HG02623 (cell line): ENCODE data around the gene LRRC56.
A peak's percentile ranks its signal among the peaks of the same experiment; 100 is the strongest.

Experiments used
- ATAC-seq: cut with Tn5 transposase; IDR thresholded peaks from one replicate; pipeline ENCODE4 v1.9.1; 2021; ENCODE audit warnings: moderate library complexity; ENCODE audit not compliant: unreplicated experiment

LRRC56 gene

DNA sequence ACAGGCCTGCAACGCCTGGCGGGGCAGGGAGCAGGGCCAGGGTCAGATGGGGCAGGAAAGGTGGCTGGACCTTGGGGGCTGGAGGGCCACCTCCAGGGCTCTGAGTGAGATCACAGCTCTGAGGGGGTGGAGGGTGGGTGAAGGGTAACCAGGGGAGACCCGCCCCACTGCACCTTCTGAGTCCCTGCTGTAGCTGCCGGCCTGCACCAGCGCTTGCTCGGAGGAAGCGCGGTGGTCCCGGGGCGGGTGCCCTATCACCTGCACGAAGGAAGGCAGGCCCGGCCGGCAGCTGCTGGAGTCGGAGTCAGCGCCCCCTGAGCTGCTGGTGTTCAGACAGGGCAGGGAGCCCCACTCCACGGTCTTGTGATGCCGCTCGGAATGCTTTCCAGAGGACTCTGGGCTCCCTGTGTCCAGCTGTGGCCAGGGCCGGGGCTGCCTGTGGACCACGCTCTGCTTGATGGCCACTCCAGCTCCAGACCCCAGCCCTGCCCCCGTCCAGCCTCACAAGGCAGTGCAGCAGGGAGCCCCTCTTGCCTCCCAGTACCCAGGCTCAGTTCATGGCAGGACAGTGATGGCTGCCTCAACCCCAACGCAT, 19.4 kb downstream of the LRRC56 start:
- no peak for ATAC-seq

DNA sequence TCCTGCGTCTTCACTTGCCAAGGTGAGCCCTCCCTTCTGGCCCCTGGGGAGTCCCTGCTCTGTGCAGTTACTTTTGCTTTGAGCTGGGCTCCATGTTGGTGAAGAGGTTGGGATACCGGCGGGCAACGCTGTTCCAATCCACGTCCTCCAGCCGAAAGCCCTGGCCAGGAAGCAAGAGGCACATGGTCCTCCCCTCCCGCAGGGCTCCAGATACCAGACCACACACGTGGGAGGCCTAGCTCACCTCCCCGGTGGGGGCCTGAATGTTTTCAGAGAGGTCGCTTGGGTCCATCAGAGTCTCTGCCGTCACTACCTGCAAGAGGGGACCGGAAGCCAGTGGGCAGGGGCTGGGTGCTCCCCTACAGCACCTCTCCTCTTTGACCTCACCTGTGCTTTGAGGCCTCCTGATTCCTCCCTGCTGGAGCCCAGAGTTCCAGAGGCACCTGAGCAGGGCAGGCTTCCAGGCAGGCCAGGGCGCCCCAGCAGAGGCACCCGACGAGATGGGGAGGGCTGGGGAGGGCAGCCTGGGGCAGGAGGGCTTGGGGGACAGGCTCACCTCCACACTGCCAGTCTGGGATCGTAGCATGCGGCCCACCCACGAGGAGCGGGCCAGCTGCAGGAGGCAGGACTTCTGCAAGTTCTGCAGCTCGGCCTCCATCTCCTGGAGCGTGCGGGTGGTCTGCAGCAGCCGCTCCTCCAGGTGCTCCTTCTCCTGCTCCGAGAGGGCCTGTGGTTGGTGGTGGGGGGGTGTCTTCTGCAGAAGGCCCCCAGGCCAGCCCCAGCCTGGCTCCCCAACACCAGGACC, 20.2 kb downstream of the LRRC56 start:
- ATAC-seq, result no peak

DNA sequence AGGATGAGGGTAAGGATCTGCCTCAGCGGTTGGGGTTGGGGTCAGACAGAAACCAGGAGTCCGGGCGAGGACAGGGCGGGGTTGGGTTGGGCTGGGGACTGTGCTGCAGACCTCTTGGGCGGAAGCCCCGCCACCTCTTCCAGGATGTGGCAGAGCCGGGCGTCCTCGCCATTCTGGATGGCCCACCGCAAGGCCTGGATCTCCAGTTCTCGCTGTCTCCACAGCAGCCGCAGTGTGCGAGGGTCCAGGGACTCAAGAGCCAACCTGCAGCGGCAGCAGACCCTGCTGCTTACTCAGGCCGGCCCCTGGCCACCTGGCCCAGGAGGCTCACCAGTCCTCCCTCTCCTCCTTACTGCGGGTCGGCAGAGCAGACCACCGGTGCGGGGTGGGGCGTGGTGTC, 21.2 kb downstream of the LRRC56 start:
- no peak for ATAC-seq

DNA sequence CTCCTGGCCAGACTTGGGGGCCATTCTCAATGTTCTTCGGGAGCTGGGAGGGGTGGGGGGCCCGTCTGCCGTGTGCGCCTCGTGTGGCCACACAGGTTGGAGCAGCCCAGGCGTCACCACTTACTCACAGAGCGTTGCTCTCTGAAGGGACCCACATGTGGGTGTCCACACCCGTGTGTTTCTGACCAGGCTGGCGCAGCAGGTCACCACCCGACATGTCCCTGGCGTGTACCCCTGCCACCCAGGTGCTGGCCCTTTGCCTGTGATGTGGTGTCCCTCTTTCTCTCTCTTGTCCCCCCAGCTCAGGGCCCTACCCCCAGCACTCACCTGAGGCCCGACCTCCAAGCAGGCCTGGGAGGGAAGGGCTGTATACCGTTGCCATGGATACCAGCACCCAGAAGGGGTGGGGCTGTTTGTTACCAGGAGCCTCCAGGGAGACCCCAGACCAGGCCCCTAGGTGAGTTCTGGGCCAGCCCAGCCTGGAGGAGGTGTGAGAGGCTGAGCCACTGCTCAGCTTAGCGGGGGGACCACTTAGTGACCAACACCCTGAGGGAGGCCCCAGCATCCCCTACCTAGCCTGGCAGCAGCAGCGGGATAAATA, 21.8 kb downstream of the LRRC56 start:
- ATAC-seq, result no peak

DNA sequence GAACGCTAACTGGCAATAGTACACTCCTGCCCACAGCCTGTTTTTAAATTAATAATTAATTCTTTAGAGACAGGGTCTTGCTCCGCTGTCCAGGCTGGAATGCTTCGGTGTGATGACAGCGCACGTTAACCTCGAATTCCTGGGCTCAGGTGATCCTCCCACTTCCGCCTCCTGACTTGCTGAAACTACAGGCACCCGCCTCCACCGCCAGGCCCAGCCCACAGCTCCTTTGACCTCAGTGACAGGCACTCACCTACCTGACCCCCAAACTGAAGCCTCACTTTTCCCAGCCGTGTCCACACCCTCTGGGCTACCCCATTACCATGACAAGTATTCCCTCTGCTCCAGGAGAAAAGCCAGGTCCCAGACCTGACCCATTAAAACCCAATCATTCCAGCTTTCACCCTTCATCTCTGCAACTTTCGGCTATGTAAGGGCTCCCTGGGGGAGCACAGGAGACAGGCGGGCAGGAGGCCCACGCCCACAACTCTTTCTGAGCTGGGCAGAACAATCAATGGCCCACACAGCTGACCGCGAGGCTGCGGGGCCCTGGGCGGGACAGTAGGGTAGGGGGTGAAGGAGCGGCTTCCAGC, 22.5 kb downstream of the LRRC56 start:
- no peak for ATAC-seq

DNA sequence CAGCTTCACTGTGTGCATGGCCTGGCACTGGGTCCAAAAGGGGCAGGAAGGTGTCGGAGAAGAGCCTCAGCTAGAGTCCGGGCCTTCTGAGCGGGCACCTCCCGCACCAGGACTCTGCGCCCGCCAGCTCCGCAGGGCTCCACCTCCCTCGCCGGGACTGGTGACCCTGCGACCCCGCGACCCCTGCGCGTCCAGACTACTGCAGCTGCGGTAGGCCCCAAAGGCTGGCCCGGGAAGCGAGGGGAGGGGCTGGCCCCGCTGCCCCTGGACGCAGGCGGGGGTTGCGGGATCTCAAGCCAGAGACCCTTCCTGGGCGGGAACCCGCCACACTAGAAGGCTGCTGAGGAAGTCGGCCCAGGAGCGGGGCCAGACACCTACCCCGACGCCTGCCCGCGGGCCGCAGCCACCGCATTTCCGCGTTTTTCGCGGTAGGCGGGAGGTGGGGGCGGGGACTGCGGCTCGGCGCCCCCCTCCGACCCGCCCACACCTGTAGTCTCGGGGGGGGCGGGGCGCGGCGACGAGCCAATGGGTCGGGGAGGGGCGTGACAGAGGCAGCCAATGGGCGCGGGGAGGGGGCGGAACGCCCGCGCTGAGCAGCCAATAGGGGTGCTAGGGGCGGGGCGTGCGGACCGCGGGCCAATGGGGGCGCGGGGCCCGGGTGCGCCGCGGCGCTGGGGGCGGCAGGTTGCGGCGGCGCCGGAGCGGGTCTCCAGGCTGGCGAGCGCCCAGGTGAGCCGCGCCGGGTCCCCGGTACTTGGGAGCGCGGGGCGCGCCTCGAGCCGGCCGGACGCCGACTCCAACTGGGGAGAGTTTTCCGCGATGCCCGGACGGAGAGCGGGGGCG, 23.2 kb downstream of the LRRC56 start, which contains the start of the genes LMNTD2 and RASSF7:
LMNTD2 (minus strand) TSS at position 434 of the 843 bp plus-strand sequence; CDS start at position 412, 22 bp downstream.
RASSF7 (plus strand) TSS at position 666 of the 843 bp plus-strand sequence. CDS start 799 bp downstream, outside the sequence.
- peak; percentile 74 for ATAC-seq

DNA sequence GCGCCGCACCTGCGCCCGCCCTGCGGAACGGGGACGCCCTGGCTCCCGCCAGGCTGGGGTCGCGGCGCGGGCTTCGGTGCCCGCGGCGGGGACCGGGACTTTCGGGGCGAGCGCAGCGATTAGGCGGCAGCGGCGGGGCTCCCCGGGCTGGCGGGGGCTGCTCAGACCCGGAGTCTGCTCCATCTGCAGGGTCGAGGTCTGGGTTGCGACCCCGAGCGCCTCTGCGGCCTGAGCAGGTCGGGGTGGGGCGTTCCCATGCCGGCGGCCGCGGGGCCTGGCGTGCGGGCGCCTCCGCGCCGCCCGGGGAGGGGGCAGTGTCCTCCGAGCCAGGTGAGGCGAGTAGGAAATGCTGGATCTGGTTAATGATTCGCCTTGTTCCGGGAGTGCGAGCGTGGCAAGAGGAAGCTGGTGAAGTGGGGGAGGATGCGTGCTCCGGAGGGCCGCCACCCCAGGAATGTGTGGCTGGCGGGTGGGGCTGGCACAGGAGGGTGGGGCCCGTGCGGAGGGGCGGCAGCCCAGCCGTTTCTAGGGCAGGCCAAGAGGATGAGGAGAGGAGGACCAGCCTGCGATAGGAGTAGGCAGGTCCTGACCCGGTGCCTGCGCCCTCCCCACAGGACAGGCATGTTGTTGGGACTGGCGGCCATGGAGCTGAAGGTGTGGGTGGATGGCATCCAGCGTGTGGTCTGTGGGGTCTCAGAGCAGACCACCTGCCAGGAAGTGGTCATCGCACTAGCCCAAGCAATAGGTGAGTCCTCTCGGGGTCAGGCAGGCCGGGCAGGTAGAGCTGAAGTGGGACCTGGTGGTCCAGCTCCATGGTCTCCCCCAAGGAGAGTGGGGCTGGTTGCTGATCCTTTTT, 24.0 kb downstream of the LRRC56 start:
- peak; percentile 3 for ATAC-seq

DNA sequence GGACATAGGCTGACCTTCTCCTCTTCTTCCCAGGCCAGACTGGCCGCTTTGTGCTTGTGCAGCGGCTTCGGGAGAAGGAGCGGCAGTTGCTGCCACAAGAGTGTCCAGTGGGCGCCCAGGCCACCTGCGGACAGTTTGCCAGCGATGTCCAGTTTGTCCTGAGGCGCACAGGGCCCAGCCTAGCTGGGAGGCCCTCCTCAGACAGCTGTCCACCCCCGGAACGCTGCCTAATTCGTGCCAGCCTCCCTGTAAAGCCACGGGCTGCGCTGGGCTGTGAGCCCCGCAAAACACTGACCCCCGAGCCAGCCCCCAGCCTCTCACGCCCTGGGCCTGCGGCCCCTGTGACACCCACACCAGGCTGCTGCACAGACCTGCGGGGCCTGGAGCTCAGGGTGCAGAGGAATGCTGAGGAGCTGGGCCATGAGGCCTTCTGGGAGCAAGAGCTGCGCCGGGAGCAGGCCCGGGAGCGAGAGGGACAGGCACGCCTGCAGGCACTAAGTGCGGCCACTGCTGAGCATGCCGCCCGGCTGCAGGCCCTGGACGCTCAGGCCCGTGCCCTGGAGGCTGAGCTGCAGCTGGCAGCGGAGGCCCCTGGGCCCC, 24.8 kb downstream of the LRRC56 start:
- no peak for ATAC-seq

DNA sequence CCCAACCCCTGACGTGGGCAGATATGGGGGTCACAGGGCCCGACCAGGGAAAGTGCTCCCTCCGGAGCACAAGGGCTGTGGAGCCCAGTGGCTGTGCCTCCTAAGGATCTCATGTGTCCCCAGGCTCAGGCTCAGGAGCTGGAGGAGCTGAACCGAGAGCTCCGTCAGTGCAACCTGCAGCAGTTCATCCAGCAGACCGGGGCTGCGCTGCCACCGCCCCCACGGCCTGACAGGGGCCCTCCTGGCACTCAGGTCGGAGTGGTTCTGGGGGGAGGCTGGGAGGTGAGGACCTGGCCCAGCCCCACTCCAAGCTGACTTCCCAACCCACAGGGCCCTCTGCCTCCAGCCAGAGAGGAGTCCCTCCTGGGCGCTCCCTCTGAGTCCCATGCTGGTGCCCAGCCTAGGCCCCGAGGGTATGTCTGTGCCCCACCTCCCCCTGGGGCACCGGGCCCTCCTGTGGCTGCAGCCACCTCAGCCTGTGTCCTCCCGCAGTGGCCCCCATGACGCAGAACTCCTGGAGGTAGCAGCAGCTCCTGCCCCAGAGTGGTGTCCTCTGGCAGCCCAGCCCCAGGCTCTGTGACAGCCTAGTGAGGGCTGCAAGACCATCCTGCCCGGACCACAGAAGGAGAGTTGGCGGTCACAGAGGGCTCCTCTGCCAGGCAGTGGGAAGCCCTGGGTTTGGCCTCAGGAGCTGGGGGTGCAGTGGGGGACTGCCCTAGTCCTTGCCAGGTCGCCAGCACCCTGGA, 25.9 kb downstream of the LRRC56 start:
- ATAC-seq, result no peak

DNA sequence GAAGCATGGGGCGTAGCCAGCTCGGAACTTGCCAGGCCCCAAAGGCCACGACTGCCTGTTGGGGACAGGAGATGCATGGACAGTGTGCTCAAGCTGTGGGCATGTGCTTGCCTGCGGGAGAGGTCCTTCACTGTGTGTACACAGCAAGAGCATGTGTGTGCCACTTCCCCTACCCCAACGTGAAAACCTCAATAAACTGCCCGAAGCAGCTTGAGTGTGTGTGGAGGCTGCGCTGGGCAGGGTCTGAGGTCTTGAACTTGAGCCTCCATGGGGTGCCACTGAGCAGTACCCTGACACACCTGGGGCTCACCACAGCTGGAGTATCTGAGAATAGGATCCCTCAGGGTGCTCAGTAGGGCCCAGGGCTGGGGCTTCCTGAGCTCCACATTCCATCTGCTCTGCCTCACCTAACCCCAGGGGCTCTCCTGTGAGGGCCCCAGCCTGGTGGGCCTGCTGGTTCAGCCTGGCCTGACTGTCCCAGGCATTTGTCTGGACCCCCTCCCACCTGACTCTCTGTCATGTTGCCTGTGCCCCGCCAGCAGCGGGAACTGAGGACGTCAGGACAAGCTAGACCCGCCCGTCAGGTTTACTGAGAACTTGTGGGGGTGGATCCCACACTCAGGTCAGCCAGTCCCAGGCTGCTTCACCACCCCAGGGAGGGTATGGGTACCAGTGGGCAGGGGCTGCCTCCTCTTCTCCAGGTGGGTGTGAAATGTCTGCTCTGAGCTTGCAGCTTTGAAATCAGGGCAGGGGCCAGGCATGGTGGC, 26.7 kb downstream of the LRRC56 start:
- ATAC-seq, result no peak

DNA sequence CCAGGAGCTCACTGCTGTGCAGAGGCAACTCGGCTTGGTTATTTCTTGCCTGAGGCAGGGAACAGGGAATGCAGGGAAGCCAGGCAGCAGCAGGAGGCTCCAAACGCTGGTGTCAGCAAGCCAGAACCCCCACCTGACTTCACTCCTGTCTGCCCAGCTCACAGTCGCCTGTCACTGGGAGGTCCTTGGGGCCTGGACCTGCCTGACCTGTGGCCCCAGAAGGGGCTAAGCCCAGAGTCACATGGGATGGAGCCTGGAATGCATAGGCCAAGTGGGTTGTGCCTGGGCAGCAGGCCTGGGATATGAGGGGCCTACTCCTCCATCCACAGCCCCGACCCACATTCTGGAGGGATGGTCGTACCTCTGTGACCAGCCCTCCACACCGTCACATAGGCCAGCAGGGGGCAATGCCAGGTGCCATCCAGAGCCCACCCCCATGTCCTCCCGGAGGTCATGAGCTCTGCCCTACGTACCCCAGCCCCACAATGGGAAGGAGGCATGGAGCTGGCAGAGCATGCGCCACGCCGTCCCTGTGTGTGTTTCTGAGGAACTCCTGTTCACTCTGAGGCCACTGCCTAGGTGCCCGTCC, 28.7 kb downstream of the LRRC56 start:
- ATAC-seq, result no peak

DNA sequence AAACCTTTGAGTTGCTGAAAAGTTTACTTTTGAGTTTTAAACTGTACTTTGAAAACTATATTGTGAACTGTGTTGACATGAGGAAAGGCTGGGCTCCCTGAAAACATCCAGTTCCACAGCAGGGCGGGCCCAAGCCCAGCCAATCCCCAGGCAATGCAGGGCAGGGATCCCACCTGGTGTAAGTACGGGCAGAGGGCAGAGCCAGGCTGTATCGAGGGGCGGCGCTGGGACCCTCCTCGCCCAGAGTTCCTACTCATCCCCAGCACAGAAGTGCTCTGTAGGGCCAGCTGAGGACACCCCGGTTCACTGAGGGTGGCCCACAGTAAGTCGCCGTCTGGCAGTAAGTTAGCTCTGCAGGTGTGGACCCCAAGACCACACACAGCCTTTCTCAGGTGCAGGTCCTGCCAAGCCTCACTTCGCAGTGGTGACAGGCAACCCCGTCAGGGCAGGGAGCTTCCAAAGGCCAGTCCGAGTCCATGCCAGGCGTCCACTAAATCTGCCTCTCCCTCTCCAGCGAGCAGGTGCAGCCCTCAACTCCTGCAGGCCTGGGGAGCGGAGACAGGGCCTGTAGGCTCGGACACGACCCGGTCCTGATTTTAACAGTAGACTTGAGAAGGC, 29.8 kb downstream of the LRRC56 start:
- no peak for ATAC-seq

DNA sequence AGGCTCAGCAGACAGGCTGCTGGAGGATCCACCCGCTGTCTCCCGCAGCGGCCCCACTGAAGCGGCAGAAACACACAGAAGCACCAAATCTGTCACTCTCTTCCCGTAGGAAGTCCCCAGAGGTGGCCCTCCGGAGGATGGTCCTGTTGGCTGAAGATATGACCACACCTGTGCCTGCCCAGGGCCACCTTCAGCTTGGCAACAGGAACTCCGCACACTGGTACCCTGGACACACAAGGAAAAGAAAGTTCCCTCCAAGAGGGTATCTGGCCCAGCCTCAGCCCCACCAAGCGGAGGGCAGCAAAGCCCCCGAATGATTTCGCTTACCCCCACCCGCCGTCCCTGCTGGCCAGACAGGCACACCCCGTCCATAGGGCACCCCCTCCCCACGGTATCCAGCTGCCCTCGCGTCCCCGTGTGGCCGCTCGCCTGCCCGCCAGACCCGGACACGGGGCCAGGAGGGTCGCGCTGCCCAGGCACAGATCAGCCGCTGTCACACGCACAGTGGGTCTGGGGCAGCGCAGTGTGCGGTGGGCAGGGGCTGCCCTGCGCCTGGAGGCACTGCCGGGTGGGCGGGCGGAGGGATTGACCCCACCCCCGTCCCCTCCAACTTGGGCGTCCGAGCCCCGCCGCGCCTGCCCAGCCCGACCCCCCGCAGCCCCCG, 30.4 kb downstream of the LRRC56 start:
- ATAC-seq, result no peak

DNA sequence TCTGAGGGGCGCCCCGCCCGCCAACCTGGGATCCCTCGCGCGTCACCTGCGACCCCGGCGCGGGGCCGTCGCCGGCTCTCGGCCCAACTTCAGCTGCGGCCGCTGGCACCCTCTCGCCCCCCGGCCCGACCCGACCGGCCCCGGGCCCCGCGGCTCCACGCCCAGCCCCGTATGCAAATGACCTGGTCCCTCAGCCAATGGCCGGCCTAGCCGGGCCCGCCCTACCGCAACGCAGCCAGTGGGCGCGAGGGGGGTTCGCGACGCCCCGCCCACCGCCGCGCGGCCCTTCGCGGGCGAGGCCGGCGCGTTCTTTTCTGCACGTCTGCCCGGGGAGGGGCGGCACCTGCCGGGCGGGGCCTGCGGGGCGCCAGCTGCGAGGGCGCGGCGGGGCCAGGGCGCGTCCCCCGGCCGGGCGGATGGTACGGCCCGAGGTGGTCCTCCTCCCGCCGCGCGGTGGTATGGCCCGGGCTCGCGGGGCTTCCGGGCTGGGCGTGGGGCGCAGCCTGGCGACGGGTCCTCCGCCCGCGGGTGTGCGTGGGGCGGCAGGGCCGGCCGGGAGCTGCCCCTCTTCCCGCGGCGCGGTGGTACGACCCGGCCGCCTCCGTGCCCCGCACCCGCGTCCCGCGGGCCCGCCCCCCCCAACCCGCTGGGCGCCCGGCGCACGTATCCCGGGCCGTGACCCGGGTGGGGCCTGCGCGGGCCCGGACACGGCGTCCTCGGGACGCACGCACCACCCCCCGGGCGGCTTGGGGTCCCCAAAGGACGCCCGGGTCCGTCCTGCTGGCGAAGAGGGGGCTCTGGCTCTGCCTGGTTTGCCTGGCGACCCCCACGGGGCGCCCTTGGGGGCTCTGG, 31.2 kb downstream of the LRRC56 start:
- ATAC-seq, result peak; percentile 83

DNA sequence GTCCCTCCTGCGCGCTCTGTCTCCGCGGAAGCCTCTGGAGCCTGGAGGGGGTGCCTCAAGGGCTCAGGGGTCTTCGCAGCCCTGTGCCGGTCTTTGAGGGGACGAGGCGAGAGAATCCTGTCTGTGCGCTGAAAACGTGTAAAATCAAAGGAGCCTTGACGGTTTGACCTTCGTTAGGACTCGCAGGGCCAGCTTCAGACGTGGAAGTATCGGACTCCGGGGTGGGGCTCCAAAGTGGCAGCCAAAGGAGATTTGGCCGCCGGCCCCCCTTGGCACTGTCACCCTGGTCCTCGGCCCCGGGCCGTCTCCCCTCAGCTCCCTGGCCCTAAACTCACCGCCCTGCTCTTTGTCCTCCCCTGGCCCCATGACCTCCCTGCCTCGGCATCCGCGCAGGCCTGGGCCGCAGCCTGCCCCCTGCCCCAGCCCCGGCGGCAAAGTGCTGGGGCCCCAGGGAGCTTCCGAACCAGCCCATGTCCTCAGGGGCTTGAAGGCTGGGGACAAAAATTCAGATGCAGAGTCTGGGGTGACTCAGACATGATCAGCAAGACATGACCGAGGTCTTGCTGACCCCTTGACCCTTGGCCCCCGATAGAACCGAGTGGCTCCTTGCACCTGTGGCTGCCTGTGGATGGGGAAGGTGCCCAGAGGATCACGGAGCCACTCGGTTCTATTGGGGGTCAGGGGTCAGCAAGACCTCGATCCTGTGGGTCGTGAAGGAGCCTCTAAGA, 32.0 kb downstream of the LRRC56 start:
- no peak for ATAC-seq
